ENCODE measurements around the gene TTC34.
A peak's percentile ranks its signal among the peaks of the same experiment; 100 is the strongest.

DNA sequence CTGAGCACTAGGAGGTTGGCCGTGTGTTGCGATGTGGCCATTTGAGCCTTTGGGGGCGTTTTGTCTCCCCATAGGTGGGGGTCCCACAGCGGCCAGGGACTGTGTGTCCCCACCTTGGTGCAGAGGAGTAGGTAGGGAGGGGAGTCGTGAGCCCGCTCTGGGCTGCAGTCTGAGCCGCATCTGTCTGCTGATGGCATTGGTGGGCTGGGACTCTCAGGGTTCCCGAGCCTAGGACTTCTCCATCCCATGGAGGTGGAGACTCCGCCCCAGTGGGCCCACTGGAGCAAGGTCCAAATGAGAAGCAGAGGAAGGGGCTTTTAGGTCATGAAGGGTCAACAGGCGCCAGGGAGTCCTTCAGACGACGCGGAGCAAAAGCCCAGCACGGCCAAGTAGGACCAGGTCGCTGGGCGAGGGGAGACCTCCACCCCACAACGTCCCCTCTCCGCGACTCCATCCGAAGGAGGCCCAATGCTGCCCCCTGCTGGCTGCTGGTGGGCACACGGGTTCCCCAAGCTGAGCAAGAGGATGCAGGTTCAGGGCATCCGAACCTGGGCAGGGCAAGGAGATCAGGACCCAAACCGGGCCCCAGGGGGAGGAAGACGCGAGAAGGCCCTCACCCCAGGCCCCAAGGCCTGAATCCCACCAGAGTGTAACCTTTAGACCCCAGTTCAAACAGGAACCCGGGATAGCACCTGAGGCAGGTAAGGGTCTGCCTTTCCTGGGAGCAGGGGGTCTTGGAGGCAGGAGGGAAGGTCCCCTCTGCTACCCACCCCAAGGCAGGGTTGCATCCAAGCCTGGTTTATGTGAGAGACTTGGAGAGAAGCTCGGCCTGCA is 14.9 kb downstream of the TTC34 start:
- TF ChIP-seq JUND (IDR thresholded peaks at IDR 0.05) (no peak), EZH2phosphoT487 (IDR thresholded peaks at IDR 0.05; ENCODE audit: borderline replicate concordance, low read depth) (no peak), CHD2 (IDR thresholded peaks at IDR 0.05; ENCODE audit: low read length, partially characterized antibody) (no peak), RCOR1 (IDR thresholded peaks at IDR 0.05; ENCODE audit: low read length) (no peak), SIN3A (IDR thresholded peaks at IDR 0.05; ENCODE audit: borderline replicate concordance, low read depth, low read length) (no peak), RFX5 (IDR thresholded peaks at IDR 0.05; ENCODE audit: low read length) (no peak), MEF2A (IDR thresholded peaks at IDR 0.05; ENCODE audit: borderline replicate concordance, low read depth) (no peak)
- TF ChIP-seq, protein P1, sequence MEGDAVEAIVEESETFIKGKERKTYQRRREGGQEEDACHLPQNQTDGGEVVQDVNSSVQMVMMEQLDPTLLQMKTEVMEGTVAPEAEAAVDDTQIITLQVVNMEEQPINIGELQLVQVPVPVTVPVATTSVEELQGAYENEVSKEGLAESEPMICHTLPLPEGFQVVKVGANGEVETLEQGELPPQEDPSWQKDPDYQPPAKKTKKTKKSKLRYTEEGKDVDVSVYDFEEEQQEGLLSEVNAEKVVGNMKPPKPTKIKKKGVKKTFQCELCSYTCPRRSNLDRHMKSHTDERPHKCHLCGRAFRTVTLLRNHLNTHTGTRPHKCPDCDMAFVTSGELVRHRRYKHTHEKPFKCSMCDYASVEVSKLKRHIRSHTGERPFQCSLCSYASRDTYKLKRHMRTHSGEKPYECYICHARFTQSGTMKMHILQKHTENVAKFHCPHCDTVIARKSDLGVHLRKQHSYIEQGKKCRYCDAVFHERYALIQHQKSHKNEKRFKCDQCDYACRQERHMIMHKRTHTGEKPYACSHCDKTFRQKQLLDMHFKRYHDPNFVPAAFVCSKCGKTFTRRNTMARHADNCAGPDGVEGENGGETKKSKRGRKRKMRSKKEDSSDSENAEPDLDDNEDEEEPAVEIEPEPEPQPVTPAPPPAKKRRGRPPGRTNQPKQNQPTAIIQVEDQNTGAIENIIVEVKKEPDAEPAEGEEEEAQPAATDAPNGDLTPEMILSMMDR (IDR thresholded peaks at IDR 0.05) = peak; percentile 46
- TF ChIP-seq, protein P2, sequence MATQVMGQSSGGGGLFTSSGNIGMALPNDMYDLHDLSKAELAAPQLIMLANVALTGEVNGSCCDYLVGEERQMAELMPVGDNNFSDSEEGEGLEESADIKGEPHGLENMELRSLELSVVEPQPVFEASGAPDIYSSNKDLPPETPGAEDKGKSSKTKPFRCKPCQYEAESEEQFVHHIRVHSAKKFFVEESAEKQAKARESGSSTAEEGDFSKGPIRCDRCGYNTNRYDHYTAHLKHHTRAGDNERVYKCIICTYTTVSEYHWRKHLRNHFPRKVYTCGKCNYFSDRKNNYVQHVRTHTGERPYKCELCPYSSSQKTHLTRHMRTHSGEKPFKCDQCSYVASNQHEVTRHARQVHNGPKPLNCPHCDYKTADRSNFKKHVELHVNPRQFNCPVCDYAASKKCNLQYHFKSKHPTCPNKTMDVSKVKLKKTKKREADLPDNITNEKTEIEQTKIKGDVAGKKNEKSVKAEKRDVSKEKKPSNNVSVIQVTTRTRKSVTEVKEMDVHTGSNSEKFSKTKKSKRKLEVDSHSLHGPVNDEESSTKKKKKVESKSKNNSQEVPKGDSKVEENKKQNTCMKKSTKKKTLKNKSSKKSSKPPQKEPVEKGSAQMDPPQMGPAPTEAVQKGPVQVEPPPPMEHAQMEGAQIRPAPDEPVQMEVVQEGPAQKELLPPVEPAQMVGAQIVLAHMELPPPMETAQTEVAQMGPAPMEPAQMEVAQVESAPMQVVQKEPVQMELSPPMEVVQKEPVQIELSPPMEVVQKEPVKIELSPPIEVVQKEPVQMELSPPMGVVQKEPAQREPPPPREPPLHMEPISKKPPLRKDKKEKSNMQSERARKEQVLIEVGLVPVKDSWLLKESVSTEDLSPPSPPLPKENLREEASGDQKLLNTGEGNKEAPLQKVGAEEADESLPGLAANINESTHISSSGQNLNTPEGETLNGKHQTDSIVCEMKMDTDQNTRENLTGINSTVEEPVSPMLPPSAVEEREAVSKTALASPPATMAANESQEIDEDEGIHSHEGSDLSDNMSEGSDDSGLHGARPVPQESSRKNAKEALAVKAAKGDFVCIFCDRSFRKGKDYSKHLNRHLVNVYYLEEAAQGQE (IDR thresholded peaks at IDR 0.05; ENCODE audit: low read depth, low read length) = no peak
